Measurements from ENCODE around the gene HORMAD2. TPM values are rescaled to one million over a fixed set of nuclear protein-coding genes. Genes with fewer than 3 reads are reported as not detected.
"Not testable (repeated sequence)": the region's sequence is repeated elsewhere in the genome, so short reads cannot be mapped to it uniquely, and the experiment has no call there.

HORMAD2 gene
- total RNA-seq, 1 donor from 2014 or later = not detected

GRCh38 chr22:30080805-30081204 is 541 bp downstream of the HORMAD2 start:
- DNase-seq (ENCODE audit: low read depth) (no peak), FAIRE-seq (no peak)
- no peaks in the 10 kb centered on the region for H3K36me3 Mint-ChIP-seq (ENCODE audit: low read depth, unreplicated experiment)
- H4K20me1 ChIP-seq (ENCODE audit: insufficient read depth, low read length) = no peaks in the 10 kb centered on the region
- no peak overlapping the region for H3K27ac ChIP-seq (ENCODE audit: low read depth, low read length)
- peak overlapping the region; percentile 84 for H2AFZ ChIP-seq (ENCODE audit: low read depth, low read length)
- peak overlapping the region; percentile 61 for H3K9ac ChIP-seq (ENCODE audit: low read length)
- H3K36me3 ChIP-seq (ENCODE audit: insufficient read depth, low read length) = no peaks in the 10 kb centered on the region
- H3K4me2 ChIP-seq (ENCODE audit: low read length) = peak overlapping the region; percentile 82
- TF ChIP-seq CTCF (IDR thresholded peaks at IDR 0.05; ENCODE audit: insufficient read depth, low read depth, low read length) (no peak), EZH2 (IDR thresholded peaks at IDR 0.05; ENCODE audit: insufficient read depth, low read length) (no peak)
- H3K9me3 Mint-ChIP-seq (ENCODE audit: unreplicated experiment) = no peaks in the 10 kb centered on the region
- H3K4me3 Mint-ChIP-seq (ENCODE audit: unreplicated experiment) = no peak overlapping the region
- H3K9me3 ChIP-seq (ENCODE audit: insufficient read depth, low read depth, low read length) = no peaks in the 10 kb centered on the region
- no peaks in the 10 kb centered on the region for H3K79me2 ChIP-seq (ENCODE audit: insufficient read depth, low read length)
- peak overlapping the region; percentile 50 for H3K4me3 ChIP-seq (ENCODE audit: insufficient read depth, low read depth, low read length)
- peaks cover 13% of the 10 kb centered on the region for H3K27me3 Mint-ChIP-seq (ENCODE audit: low read depth, unreplicated experiment)
- peaks cover 8% of the 10 kb centered on the region for H3K27me3 ChIP-seq (ENCODE audit: insufficient read depth, low read length)
- peaks cover 5% of the 10 kb centered on the region for H3K4me1 ChIP-seq (ENCODE audit: insufficient read depth, low read length)
- no peaks in the 10 kb centered on the region for H3K4me1 Mint-ChIP-seq (ENCODE audit: low read depth, unreplicated experiment)
- no peak overlapping the region for H3K27ac Mint-ChIP-seq (ENCODE audit: unreplicated experiment)

DNA sequence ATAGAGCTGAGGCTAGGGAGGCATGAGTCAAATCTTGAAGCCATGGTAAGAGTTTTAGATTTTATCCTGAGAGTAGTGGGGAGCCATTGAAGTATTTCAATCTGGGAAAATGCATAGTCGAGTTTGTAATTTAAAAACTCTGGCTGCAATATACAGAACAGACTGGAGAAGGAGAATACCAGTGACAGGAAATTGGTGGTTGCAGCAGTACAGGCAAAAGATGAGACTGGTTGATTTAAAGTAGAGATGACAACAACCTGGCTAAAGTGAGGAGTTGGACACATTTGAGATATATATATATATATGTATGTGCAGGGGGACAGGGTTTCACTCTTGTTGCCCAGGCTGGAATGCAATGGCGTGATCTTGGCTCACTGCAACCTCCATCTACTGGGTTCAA is 6.2 kb downstream of the HORMAD2 start:
- no peak overlapping the region for H3K4me3 Mint-ChIP-seq (ENCODE audit: unreplicated experiment)
- no peaks in the 10 kb centered on the region for H3K36me3 ChIP-seq (ENCODE audit: insufficient read depth, low read length)
- FAIRE-seq = no peak

GRCh38 chr22:30087037-30087436 is 6.8 kb downstream of the HORMAD2 start:
- not testable (repeated sequence) for H3K4me2 ChIP-seq (ENCODE audit: low read length); H3K9me3 ChIP-seq (ENCODE audit: insufficient read depth, low read depth, low read length); H3K4me3 ChIP-seq (ENCODE audit: insufficient read depth, low read depth, low read length); H3K9ac ChIP-seq (ENCODE audit: low read length); H3K4me1 ChIP-seq (ENCODE audit: insufficient read depth, low read length); H3K27ac Mint-ChIP-seq (ENCODE audit: unreplicated experiment); H3K79me2 ChIP-seq (ENCODE audit: insufficient read depth, low read length); H3K36me3 ChIP-seq (ENCODE audit: insufficient read depth, low read length); H3K4me1 Mint-ChIP-seq (ENCODE audit: low read depth, unreplicated experiment); H3K36me3 Mint-ChIP-seq (ENCODE audit: low read depth, unreplicated experiment); H3K4me3 Mint-ChIP-seq (ENCODE audit: unreplicated experiment); H3K9me3 Mint-ChIP-seq (ENCODE audit: unreplicated experiment); H2AFZ ChIP-seq (ENCODE audit: low read depth, low read length); FAIRE-seq; H3K27me3 Mint-ChIP-seq (ENCODE audit: low read depth, unreplicated experiment); H3K27me3 ChIP-seq (ENCODE audit: insufficient read depth, low read length); H4K20me1 ChIP-seq (ENCODE audit: insufficient read depth, low read length)
- peak overlapping the region; percentile 37 for H3K27ac ChIP-seq (ENCODE audit: low read depth, low read length)
- peak; percentile 72 for DNase-seq (ENCODE audit: low read depth)

More for the DNA sequence above, 6.2 kb downstream of the HORMAD2 start:
- Mint-ChIP-seq H3K36me3 (ENCODE audit: low read depth, unreplicated experiment) (no peaks in the 10 kb centered on the region), H3K9me3 (ENCODE audit: unreplicated experiment) (no peaks in the 10 kb centered on the region), H3K4me1 (ENCODE audit: low read depth, unreplicated experiment) (peaks cover 3% of the 10 kb centered on the region), H3K27me3 (ENCODE audit: low read depth, unreplicated experiment) (no peaks in the 10 kb centered on the region), H3K27ac (ENCODE audit: unreplicated experiment) (no peak overlapping the region)
- Histone ChIP-seq H4K20me1 (ENCODE audit: insufficient read depth, low read length) (no peaks in the 10 kb centered on the region), H3K27ac (ENCODE audit: low read depth, low read length) (no peak overlapping the region), H3K9me3 (ENCODE audit: insufficient read depth, low read depth, low read length) (no peaks in the 10 kb centered on the region), H3K79me2 (ENCODE audit: insufficient read depth, low read length) (no peaks in the 10 kb centered on the region), H3K4me1 (ENCODE audit: insufficient read depth, low read length) (no peaks in the 10 kb centered on the region), H3K27me3 (ENCODE audit: insufficient read depth, low read length) (no peaks in the 10 kb centered on the region), H3K9ac (ENCODE audit: low read length) (no peak overlapping the region), H3K4me3 (ENCODE audit: insufficient read depth, low read depth, low read length) (no peak overlapping the region), H3K4me2 (ENCODE audit: low read length) (no peak overlapping the region), H2AFZ (ENCODE audit: low read depth, low read length) (no peak overlapping the region)
- DNase-seq (ENCODE audit: low read depth) = no peak
- TF ChIP-seq CTCF (IDR thresholded peaks at IDR 0.05; ENCODE audit: insufficient read depth, low read depth, low read length) = no peak
- TF ChIP-seq EZH2 (IDR thresholded peaks at IDR 0.05; ENCODE audit: insufficient read depth, low read length) = no peak
